ENCODE data around the gene MRPS9.

GRCh38 chr2:105103481-105103880 is 65.6 kb downstream of the MRPS9 start:
- TF ChIP-seq CTCF (IDR thresholded peaks at IDR 0.05; ENCODE audit: borderline replicate concordance, extremely low read depth, low read length, poor library complexity, severe bottlenecking), result no peak
- no peak for TF ChIP-seq EZH2 (IDR thresholded peaks at IDR 0.05; ENCODE audit: borderline replicate concordance, low read depth, low read length, severe bottlenecking)

Data from DND-41 (cell line).